ENCODE measurements around the gene MAEA.

MAEA gene

GRCh38 chr4:1249731-1250526, 39.8 kb upstream of the MAEA start:
- peak; percentile 66 for DNase-seq

GRCh38 chr4:1250527-1250812, 39.2 kb upstream of the MAEA start:
- DNase-seq, result no peak

DNA sequence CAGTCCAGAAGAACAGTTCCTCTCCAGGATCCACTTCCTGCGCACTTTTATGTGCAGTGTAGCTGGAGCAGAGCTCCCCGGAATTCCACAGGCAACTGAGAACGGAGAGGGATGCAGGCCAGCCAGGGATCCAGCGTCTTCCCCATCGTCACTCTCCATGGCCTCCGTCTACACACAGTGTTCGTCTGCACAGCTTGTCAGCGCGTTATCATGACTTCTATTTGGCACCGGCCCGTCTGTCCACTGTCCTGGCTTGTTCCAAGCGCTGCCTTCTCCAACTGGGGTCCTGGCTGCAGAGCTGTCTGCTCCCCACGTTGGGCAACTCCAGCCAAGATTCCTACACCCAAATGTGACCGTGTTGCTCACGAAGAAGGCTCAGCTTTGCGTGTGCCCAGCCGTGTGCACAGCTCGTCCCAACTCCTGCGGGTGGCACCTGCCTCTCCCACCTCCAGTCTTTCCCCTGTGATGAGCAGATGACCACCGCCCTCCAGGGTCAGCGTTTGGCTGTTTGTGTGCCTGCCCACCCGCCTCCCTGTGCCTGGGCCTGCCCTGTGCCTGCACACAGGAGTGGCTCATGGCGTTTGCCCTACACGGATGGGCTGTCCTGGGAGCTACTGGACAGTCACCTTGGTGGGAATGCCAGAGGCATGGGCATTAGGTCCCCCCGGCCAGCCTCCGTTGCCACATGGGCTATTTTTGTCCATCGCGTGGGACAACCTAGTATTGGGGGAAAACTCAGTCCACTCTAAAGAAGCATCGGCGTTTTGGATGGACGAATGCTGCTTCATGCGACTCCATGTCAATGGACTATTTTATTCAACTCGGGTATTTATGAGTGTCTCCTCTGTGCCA, 38.5 kb upstream of the MAEA start:
- DNase-seq, result no peak

DNA sequence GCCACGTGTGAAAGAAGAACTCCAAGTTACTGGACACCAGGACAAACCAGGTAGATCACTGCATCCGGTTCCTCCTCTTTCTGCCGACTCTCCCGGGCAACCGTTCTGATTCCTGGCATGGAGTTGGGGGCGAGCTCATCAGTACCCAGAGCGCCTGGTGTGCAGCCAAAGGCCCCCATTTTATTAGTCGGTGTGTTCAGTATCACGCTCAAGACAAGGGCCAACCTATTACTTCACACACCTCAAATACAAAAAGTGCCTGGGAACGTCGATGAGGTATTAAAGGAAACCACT, 38.0 kb upstream of the MAEA start:
- DNase-seq, result no peak

DNA sequence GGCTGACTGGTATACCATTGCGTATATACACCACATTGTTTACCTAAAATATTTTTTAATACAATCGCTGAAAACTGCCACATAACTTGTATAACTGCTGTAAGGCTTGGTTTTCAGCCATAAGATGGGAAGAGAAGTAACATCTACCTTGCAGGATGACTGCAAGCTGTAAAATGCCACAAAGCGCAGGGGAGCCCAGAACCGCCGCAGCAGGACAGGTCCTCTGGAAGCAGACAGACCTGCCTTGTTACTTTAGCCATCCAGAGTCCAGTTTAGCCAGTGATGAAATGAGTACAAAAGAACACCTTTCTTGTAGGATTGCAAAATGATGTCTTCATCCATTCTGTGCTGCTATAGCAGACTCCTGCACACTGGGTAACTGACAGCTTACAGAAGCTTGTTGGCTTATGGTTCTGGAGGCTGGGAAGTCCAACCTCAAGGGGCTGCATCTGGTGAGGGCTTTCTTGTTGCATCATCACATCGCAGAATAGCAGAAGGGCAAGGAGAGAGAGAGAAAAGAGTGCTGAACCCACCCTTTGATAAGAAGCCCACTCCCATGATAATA, 36.7 kb upstream of the MAEA start:
- no peak for DNase-seq

DNA sequence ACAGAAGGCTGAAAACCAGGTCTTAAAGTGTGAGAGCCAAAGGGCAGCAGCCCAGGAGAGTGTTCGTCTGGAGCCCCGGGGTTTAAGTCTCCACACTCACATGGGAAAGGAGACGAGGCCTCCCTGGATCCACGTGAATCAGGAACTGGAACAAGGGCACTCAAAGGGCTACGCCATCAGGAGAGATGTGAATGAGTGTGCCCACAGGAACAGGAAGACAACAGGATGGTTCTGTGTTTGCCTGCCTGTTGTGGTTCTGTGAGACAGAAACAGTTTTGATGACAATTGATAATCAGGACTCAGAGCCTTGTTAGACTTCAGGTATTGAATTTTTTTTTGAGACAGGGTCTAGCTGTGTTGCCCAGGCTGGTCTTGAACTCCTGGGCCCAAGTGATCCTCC, 35.9 kb upstream of the MAEA start:
- DNase-seq, result no peak

DNA sequence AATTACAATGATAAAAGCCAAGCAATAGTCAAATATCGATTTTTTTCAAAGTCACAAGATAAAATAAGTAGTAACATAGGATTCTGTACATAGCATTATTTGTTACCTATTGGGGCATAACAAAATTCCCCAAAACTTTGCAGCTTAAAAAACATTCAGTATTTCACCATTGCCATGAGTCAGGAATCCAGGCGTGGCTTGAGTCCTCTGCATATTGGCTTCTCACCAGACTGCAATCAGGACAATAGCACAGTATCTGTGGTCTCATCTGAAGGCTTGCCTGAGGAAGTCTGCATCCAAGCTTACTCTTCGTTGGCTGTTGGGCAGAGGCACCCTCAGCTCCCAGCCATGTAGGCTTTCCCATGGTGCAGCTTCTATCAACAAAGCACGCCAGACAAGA, 34.5 kb upstream of the MAEA start:
- DNase-seq, result no peak

DNA sequence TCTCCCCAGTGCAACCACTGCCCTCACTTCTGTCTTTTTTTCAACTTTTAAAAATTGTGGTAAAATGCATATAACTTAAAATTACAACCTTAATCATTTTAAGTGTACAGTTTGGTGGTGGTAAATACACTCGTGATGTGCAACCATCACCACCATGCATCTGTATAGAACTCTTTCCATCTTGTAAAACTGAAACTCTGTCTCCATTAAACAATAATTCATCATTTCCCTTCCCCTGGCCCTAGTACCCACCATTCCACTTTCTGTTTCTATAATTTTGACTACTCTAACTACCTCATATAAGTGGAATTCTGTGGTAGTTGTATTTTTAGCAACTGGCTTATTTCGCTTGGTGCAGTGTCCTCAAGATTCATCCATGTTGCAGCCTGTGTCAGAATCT, 34.0 kb upstream of the MAEA start:
- no peak for DNase-seq

GRCh38 chr4:1258457-1258856, 31.2 kb upstream of the MAEA start:
- DNase-seq, result no peak

- no peak for DNase-seq
Observed at GRCh38 chr4:1259966-1260365, 29.7 kb upstream of the MAEA start.

- DNase-seq, result no peak
Observed at GRCh38 chr4:1260418-1261106, 29.1 kb upstream of the MAEA start.

DNA sequence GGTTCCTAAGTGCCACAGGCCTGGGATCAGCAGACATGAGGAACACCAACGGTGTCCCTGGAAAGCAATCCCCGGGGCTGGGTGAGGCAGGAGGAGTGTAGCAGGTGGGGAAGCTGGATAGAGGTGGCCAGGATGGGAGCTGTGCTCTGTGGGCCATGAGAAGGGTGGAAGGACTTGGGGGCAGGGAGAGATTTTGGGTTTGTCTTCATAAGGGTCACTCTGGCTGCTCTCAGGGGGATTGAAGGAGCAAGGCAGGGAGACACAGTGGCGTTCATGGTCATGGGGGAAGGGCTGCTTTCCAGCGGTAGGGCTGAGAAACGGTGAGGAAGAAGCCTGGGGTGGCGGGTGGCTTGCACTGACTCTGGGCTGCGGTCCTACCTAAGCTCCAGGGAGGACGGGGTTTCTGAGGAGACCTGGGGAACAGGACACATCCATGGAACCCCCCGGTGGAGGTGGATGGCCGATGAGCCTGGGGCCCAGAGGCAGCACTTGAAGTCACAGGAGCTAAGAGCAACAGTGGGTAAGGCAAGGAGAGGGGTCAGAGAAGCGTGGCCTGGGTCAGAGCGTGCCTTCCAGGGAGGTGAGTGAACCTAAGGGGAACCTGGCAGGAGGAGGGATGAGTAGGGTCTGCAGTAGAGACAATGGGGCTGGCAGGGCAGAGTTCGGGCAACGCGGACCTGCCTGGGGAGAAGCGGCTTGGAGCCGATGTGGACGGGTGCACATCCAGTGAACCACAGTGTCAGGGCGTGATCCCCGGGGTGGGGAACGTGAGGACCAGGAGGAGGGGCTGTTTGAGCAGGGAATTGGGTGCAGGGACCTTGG, 28.4 kb upstream of the MAEA start:
- DNase-seq, result no peak

DNA sequence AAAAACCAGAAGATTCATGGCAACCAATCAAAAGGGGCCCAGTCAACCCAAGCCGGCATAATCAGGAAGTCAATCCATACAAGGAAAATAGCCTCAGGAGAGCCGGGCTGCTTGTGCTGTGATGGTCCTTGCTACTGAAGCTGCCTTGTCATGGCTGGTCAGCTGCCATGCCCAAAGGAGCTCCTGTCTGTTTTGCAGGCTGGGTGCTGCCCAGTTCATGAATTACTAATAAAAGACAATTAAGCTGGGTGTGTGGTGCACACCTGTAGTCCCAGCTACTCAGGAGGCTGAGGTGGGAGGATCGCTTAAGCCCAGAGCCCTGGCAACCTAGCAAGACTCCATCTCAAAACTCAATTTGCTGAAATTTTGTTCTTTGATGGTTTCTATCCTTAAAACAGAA, 24.7 kb upstream of the MAEA start:
- DNase-seq, result no peak

DNA sequence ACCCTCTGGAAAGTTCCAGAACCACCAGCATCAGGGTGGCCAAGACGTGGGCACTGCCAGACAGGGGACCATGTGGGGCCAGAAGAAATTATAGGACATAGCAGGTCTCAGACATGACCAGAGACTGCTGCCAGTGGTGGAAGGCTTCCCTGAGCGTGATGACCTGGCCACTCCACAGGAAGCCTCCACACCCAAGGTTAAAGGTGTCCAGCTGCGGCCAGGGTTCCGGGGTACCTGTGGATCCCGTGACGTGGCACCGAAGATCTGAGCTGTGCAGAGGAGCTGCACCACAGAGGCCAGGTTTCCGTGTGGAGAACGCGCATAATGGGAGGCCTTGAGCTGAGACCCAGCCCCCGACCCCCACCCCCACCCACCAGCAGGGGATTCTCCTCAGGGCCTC, 24.3 kb upstream of the MAEA start:
- DNase-seq, result no peak

DNA sequence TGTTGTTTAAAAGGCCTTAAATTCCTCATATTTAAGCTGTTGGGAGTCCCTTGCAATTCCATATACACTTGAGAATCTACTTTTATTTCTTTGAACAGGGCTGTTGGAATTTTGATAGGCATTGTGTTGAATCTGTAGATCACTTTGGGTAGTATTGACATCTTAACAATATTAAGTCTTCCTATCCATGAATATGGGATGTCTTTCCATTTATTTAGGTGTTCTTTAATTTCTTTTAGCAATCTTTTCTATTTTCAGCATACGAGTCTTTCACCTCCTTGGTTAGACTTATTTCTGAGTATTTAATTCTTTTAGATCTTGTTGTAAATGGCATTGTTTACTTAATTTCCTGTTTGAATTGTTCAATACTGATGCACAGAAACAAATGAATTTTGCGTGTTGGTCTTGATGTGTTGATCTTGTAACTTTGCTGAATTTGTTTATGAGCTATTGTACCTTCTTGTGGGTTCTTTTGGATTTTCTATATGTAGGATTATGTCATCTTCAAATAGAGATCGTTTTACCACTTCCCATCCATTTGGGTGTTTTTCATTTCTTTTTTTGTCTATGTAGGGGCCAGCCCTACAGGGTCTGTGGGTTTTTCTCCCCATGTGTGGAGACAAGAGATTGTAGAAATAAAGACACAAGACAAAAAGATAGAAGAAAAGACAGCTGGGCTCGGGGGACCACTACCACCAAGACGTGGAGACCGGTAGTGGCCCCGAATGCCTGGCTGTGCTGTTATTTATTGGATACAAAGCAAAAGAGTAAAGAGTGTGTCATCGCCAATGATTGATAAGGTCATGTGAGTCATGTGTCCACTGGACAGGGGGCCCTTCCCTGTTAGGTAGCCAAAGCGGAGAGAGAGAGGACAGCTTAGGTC, 22.6 kb upstream of the MAEA start:
- DNase-seq, result no peak

- DNase-seq, result no peak
Observed at GRCh38 chr4:1269209-1269608, 20.5 kb upstream of the MAEA start.

- no peak for DNase-seq
Observed at GRCh38 chr4:1271686-1272085, 18.0 kb upstream of the MAEA start.

DNA sequence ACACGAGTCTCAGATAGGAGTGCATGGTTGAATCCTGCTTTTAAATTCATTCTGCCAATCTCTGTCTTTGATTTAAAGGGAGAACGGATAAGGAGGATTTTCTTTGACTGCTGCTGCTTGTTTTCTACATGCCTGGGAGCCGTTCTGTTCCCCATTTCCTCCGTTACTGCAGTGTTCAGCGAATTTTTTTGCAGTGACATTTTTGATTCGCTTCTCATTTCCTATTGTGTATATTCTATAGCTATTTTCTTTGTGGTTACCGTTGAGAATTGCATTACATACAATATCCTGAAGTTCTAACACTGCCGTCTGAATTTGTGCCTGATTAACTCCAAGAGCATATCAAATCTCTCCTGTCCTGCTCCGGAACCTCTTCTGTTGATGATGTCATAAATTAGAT, 14.8 kb upstream of the MAEA start:
- DNase-seq, result no peak

DNA sequence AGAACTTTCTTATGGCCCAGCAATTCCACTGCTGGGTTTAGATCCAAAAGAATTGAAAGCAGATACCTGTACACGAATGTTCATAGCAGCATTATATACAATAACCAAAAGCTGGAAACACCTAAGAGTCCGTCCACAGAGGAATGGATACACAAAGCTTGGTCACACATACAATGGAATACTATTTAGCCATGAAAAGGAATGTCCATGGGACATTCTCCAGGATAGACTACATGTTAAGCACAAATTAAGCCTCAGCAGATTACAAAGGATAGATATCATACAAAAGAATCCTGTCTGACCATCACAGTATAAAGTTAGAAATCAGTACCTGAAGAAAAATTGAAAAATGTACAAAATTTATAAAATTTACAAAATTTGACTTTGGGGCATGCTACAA, 12.7 kb upstream of the MAEA start:
- DNase-seq, result no peak

DNA sequence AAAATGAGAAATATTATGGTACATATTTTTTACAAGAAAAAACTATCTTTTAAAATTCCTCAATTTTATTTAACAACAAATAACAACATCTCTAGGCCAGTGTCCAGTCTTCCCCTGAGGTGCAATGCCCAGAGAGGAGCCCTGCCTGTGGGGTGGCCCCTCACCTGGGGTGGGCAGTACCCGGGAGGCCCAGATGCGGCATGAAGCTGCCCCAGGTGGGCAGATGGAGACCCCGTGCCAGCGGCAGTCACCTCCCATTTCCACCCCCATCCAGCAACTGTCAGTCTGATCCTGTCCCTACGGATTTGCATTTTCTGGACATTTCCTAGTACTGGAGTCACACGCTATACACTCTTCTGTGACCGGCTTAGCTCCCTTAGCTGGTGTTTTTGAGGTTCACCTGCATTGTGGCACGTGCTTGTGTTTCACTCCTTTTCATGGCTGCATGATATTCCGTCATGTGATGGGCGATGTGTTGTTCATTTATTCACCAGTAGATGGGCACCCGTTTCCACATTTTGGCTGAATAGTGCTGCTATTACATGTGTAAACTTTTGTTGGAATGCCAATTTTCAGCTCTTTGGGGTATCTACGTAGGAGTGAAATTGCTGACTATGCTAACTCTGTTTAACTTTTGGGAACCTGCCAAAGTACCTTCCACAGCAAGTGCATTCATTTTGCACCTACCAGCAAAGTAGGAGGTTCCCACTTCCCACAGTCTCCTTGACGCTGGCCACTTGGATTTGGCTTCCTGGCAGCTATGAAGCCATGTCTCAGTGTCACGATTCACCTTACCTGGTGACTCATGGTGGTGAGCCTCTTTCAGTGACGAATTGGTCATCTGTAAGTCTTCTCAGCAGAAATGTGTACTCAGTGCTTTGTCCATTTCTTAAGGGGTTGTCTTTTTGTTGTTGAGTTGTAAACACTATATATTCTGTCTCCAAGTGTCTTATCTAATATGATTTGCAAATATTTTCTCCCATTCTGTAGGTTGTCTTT, 11.7 kb upstream of the MAEA start:
- no peak for DNase-seq

DNA sequence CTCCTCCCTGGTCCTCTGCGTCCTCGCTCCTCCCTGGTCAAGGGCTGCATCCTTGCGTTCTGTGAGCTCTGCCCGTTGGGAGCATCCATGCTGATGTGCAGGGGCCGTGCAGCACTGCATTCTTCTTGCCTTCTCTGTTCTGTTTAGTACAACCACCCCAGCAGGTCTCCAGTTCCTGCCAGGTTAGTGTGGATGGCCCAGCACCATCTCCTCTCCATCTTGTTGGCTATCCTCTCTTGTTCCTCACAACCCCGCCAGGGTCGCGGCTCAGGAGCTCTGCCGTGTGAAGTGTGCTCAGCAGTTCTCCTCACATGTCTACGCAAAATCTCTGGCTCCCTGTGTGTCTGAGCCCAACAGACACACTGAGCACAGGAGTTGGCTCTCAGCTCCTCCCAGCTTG, 10.4 kb upstream of the MAEA start:
- no peak for DNase-seq

All from eye (tissue), 1 donor.